Activated naive CD8-positive, alpha-beta T cell treated with anti-CD3 and anti-CD28 coated beads, Interleukin-2, amount 50 U/mL, for 24 hours (primary cell): ENCODE results near the gene NADK.
"Not testable (repeated sequence)": the region's sequence is repeated elsewhere in the genome, so short reads cannot be mapped to it uniquely, and the experiment has no call there.

Experiments
- ATAC-seq: fragments of 150-1000 bp; cut with Tn5 transposase; one replicate; pipeline ENCODE4 v1.10.0; 2021
- DNase-seq: peaks from one replicate; pipeline ENCODE4 v3.0.0; 2021
- H3K27ac Mint-ChIP-seq: one replicate; pipeline ENCODE4 v1.8.0; 2021; ENCODE audit warnings: mild to moderate bottlenecking, mixed read lengths
- H3K27me3 Mint-ChIP-seq: one replicate; pipeline ENCODE4 v1.8.0; 2021; ENCODE audit warnings: mixed read lengths
- H3K36me3 Mint-ChIP-seq: one replicate; pipeline ENCODE4 v1.8.0; 2021; ENCODE audit warnings: low read depth, mixed read lengths
- H3K4me1 Mint-ChIP-seq: one replicate; pipeline ENCODE4 v1.8.0; 2021; ENCODE audit warnings: mixed read lengths
- H3K4me3 Mint-ChIP-seq: one replicate; pipeline ENCODE4 v1.8.0; 2021; ENCODE audit warnings: mild to moderate bottlenecking, moderate library complexity, mixed read lengths
- H3K9me3 Mint-ChIP-seq: one replicate; pipeline ENCODE4 v1.8.0; 2021; ENCODE audit warnings: mixed read lengths

The NADK gene

GRCh38 chr1:1729116-1729816 lies 49.0 kb downstream of the NADK start:
- H3K36me3 Mint-ChIP-seq, ATAC-seq, H3K4me3 Mint-ChIP-seq, H3K9me3 Mint-ChIP-seq, DNase-seq, H3K4me1 Mint-ChIP-seq, H3K27me3 Mint-ChIP-seq, H3K27ac Mint-ChIP-seq: not testable (repeated sequence)

GRCh38 chr1:1728308-1729005 lies 49.8 kb downstream of the NADK start:
- DNase-seq, ATAC-seq, H3K9me3 Mint-ChIP-seq, H3K27me3 Mint-ChIP-seq, H3K4me3 Mint-ChIP-seq, H3K36me3 Mint-ChIP-seq, H3K4me1 Mint-ChIP-seq, H3K27ac Mint-ChIP-seq: not testable (repeated sequence)

- H3K4me1 Mint-ChIP-seq, DNase-seq, H3K9me3 Mint-ChIP-seq, H3K36me3 Mint-ChIP-seq, H3K27me3 Mint-ChIP-seq, ATAC-seq, H3K4me3 Mint-ChIP-seq, H3K27ac Mint-ChIP-seq: not testable (repeated sequence)
Measured at GRCh38 chr1:1727131-1727651, 51.1 kb downstream of the NADK start.

GRCh38 chr1:1726088-1726487 lies 52.2 kb downstream of the NADK start:
- not testable (repeated sequence) for H3K4me1 Mint-ChIP-seq, DNase-seq, H3K27ac Mint-ChIP-seq, ATAC-seq, H3K27me3 Mint-ChIP-seq, H3K9me3 Mint-ChIP-seq, H3K36me3 Mint-ChIP-seq
- H3K4me3 Mint-ChIP-seq, result peak overlapping the region; percentile 24

- H3K9me3 Mint-ChIP-seq, H3K27me3 Mint-ChIP-seq, H3K4me1 Mint-ChIP-seq: not testable (repeated sequence)
- Mint-ChIP-seq H3K36me3 (peaks cover 20% of the 10 kb centered on the region), H3K4me3 (peak within 1 kb of the TSS; percentile 83), H3K27ac (peak within 1 kb of the TSS; percentile 87)
- ATAC-seq (peak; percentile 95), DNase-seq (peak; percentile 92)
Measured at GRCh38 chr1:1724035-1724864, 54.0 kb downstream of the NADK start, which contains the start of gene CDK11A. CDK11A (minus strand) TSS chr1:1724357; CDS start chr1:1722818, 1,539 bp downstream.

- Mint-ChIP-seq H3K4me3 (no peak overlapping the region), H3K27ac (no peak overlapping the region), H3K36me3 (peaks cover 32% of the 10 kb centered on the region), H3K9me3 (no peaks in the 10 kb centered on the region), H3K27me3 (no peaks in the 10 kb centered on the region), H3K4me1 (peaks cover 4% of the 10 kb centered on the region)
- DNase-seq, result no peak
- no peak for ATAC-seq
Measured at GRCh38 chr1:1721201-1721600, 57.1 kb downstream of the NADK start.

GRCh38 chr1:1715109-1715883 lies 63.0 kb downstream of the NADK start:
- DNase-seq, H3K4me1 Mint-ChIP-seq, ATAC-seq, H3K27ac Mint-ChIP-seq, H3K4me3 Mint-ChIP-seq, H3K27me3 Mint-ChIP-seq, H3K9me3 Mint-ChIP-seq: not testable (repeated sequence)
- peaks cover 37% of the 10 kb centered on the region for H3K36me3 Mint-ChIP-seq

GRCh38 chr1:1707897-1708296 lies 70.4 kb downstream of the NADK start:
- ATAC-seq, H3K9me3 Mint-ChIP-seq, H3K4me1 Mint-ChIP-seq, H3K36me3 Mint-ChIP-seq, H3K27me3 Mint-ChIP-seq, H3K4me3 Mint-ChIP-seq, DNase-seq, H3K27ac Mint-ChIP-seq: not testable (repeated sequence)

GRCh38 chr1:1707241-1707640 lies 71.0 kb downstream of the NADK start:
- H3K4me3 Mint-ChIP-seq, H3K36me3 Mint-ChIP-seq, H3K9me3 Mint-ChIP-seq, H3K27ac Mint-ChIP-seq, H3K4me1 Mint-ChIP-seq, DNase-seq, H3K27me3 Mint-ChIP-seq, ATAC-seq: not testable (repeated sequence)

- not testable (repeated sequence) for ATAC-seq, H3K4me3 Mint-ChIP-seq, H3K27me3 Mint-ChIP-seq, DNase-seq, H3K9me3 Mint-ChIP-seq, H3K27ac Mint-ChIP-seq, H3K36me3 Mint-ChIP-seq, H3K4me1 Mint-ChIP-seq
Measured at GRCh38 chr1:1705623-1706022, 72.6 kb downstream of the NADK start.

- H3K9me3 Mint-ChIP-seq, ATAC-seq, H3K27me3 Mint-ChIP-seq, H3K4me3 Mint-ChIP-seq, H3K36me3 Mint-ChIP-seq, DNase-seq, H3K4me1 Mint-ChIP-seq, H3K27ac Mint-ChIP-seq: not testable (repeated sequence)
Measured at GRCh38 chr1:1704284-1704957, 73.8 kb downstream of the NADK start.

- no peak overlapping the region for H3K4me3 Mint-ChIP-seq
- no peaks in the 10 kb centered on the region for H3K27me3 Mint-ChIP-seq
- peaks cover 7% of the 10 kb centered on the region for H3K36me3 Mint-ChIP-seq
- ATAC-seq (no peak), DNase-seq (no peak)
- no peak overlapping the region for H3K27ac Mint-ChIP-seq
- no peaks in the 10 kb centered on the region for H3K4me1 Mint-ChIP-seq
- no peaks in the 10 kb centered on the region for H3K9me3 Mint-ChIP-seq
Measured at GRCh38 chr1:1703796-1704195, 74.5 kb downstream of the NADK start.

GRCh38 chr1:1702506-1702905 lies 75.8 kb downstream of the NADK start:
- ATAC-seq, H3K36me3 Mint-ChIP-seq, H3K4me3 Mint-ChIP-seq, H3K27ac Mint-ChIP-seq, H3K9me3 Mint-ChIP-seq, H3K27me3 Mint-ChIP-seq, DNase-seq, H3K4me1 Mint-ChIP-seq: not testable (repeated sequence)
